T-helper 17 cell (primary cell): ENCODE results near the gene ADAMTS6. TPM values are rescaled to one million over a fixed set of nuclear protein-coding genes. Genes with fewer than 3 reads are reported as not detected.

ENCODE experiments used
- ATAC-seq: fragments of 150-1000 bp; cut with Tn5 transposase; 2 replicates; pipeline ENCODE4 v1.10.0; 2021; ENCODE audit warnings: mild to moderate bottlenecking, moderate library complexity
- DNase-seq, 3 donors: peaks; one replicate each; pipeline versions ENCODE4 v3.0.0 to v3.0.0-alpha.2; 2020 to 2021
- H3K9me3 ChIP-seq: one replicate; pipeline ENCODE4 v1.7.0; 2013; ENCODE audit warnings: low read length, mild to moderate bottlenecking; ENCODE audit not compliant: control insufficient read depth, poor library complexity, severe bottlenecking
- H3K27ac Mint-ChIP-seq: one replicate; pipeline ENCODE4 v1.8.0; 2022; ENCODE audit warnings: mild to moderate bottlenecking, moderate library complexity, mixed read lengths
- H3K27me3 Mint-ChIP-seq: one replicate; pipeline ENCODE4 v1.8.0; 2022; ENCODE audit warnings: mixed read lengths
- H3K36me3 Mint-ChIP-seq: one replicate; pipeline ENCODE4 v1.8.0; 2022; ENCODE audit warnings: low read depth, mixed read lengths
- H3K4me1 Mint-ChIP-seq: one replicate; pipeline ENCODE4 v1.8.0; 2022; ENCODE audit warnings: mild to moderate bottlenecking, mixed read lengths
- H3K4me3 Mint-ChIP-seq: one replicate; pipeline ENCODE4 v1.8.0; 2022; ENCODE audit warnings: mild to moderate bottlenecking, moderate library complexity, mixed read lengths
- total RNA-seq, 4 donors: library from RNA in 2 of 4; stranded (reverse) in 2 of 4; gene quantifications; one replicate each; pipeline ENCODE4 v1.2.3 and lab custom pipeline; 2022 to 2026

Gene ADAMTS6
- total RNA-seq, 2 donors from 2014 or later = 1.4 to 2.4 TPM

GRCh38 chr5:65243161-65243560, 238.6 kb downstream of the ADAMTS6 start:
- DNase-seq = no peak
- no peak for ATAC-seq
- H3K36me3 Mint-ChIP-seq = no peaks in the 10 kb centered on the region
- H3K9me3 ChIP-seq = no peaks in the 10 kb centered on the region
- H3K27me3 Mint-ChIP-seq = peaks cover 12% of the 10 kb centered on the region
- peaks cover 2% of the 10 kb centered on the region for H3K4me1 Mint-ChIP-seq
- H3K4me3 Mint-ChIP-seq = no peak overlapping the region
- no peak overlapping the region for H3K27ac Mint-ChIP-seq

GRCh38 chr5:65229841-65230240, 251.9 kb downstream of the ADAMTS6 start:
- Mint-ChIP-seq H3K4me1 (no peaks in the 10 kb centered on the region), H3K27me3 (no peaks in the 10 kb centered on the region), H3K4me3 (no peak overlapping the region), H3K27ac (no peak overlapping the region), H3K36me3 (no peaks in the 10 kb centered on the region)
- DNase-seq = no peak
- no peak for ATAC-seq
- H3K9me3 ChIP-seq = peaks cover 4% of the 10 kb centered on the region

- H3K36me3 Mint-ChIP-seq = no peaks in the 10 kb centered on the region
- H3K9me3 ChIP-seq = no peaks in the 10 kb centered on the region
- H3K27me3 Mint-ChIP-seq = no peaks in the 10 kb centered on the region
- no peak overlapping the region for H3K4me3 Mint-ChIP-seq
- no peaks in the 10 kb centered on the region for H3K4me1 Mint-ChIP-seq
- DNase-seq (no peak), ATAC-seq (no peak)
- H3K27ac Mint-ChIP-seq = no peak overlapping the region
These were observed 267.7 kb downstream of the ADAMTS6 start for GRCh38 chr5:65213921-65214525.

GRCh38 chr5:65209341-65209740, 272.4 kb downstream of the ADAMTS6 start:
- no peak for DNase-seq

GRCh38 chr5:65204966-65205365, 276.8 kb downstream of the ADAMTS6 start:
- Mint-ChIP-seq H3K4me1 (no peaks in the 10 kb centered on the region), H3K36me3 (no peaks in the 10 kb centered on the region), H3K4me3 (no peak overlapping the region), H3K27ac (no peak overlapping the region), H3K27me3 (peaks cover 17% of the 10 kb centered on the region)
- ATAC-seq (no peak), DNase-seq (no peak)
- no peaks in the 10 kb centered on the region for H3K9me3 ChIP-seq

More at GRCh38 chr5:65209341-65209740, 272.4 kb downstream of the ADAMTS6 start:
- no peaks in the 10 kb centered on the region for H3K4me1 Mint-ChIP-seq
- no peak overlapping the region for H3K27ac Mint-ChIP-seq
- no peak overlapping the region for H3K4me3 Mint-ChIP-seq
- ATAC-seq = no peak
- no peaks in the 10 kb centered on the region for H3K36me3 Mint-ChIP-seq
- H3K27me3 Mint-ChIP-seq = peaks cover 11% of the 10 kb centered on the region
- H3K9me3 ChIP-seq = no peaks in the 10 kb centered on the region

- Mint-ChIP-seq H3K4me1 (no peaks in the 10 kb centered on the region), H3K36me3 (no peaks in the 10 kb centered on the region), H3K4me3 (no peak overlapping the region), H3K27ac (no peak overlapping the region), H3K27me3 (peaks cover 17% of the 10 kb centered on the region)
- no peak for ATAC-seq
- H3K9me3 ChIP-seq = no peaks in the 10 kb centered on the region
- DNase-seq = no peak
These were observed 278.0 kb downstream of the ADAMTS6 start for GRCh38 chr5:65203746-65204145.

- Mint-ChIP-seq H3K27me3 (peaks cover 7% of the 10 kb centered on the region), H3K4me1 (no peaks in the 10 kb centered on the region), H3K36me3 (no peaks in the 10 kb centered on the region), H3K4me3 (no peak overlapping the region), H3K27ac (no peak overlapping the region)
- ATAC-seq (no peak), DNase-seq (no peak)
- H3K9me3 ChIP-seq = no peaks in the 10 kb centered on the region
These were observed 281.6 kb downstream of the ADAMTS6 start for GRCh38 chr5:65199993-65200675.

- DNase-seq = no peak
- Mint-ChIP-seq H3K4me3 (no peak overlapping the region), H3K4me1 (no peaks in the 10 kb centered on the region), H3K27me3 (peaks cover 11% of the 10 kb centered on the region), H3K27ac (no peak overlapping the region), H3K36me3 (no peaks in the 10 kb centered on the region)
- no peaks in the 10 kb centered on the region for H3K9me3 ChIP-seq
- ATAC-seq = no peak
These were observed 283.1 kb downstream of the ADAMTS6 start for GRCh38 chr5:65198456-65199120.

- peaks cover 8% of the 10 kb centered on the region for H3K27me3 Mint-ChIP-seq
- H3K9me3 ChIP-seq = no peaks in the 10 kb centered on the region
- H3K27ac Mint-ChIP-seq = no peak overlapping the region
- DNase-seq = no peak
- H3K36me3 Mint-ChIP-seq = no peaks in the 10 kb centered on the region
- ATAC-seq = no peak
- H3K4me3 Mint-ChIP-seq = no peak overlapping the region
- no peaks in the 10 kb centered on the region for H3K4me1 Mint-ChIP-seq
These were observed 283.9 kb downstream of the ADAMTS6 start for GRCh38 chr5:65197531-65198455.

- peaks cover 5% of the 10 kb centered on the region for H3K36me3 Mint-ChIP-seq
- ATAC-seq (no peak), DNase-seq (no peak)
- H3K4me3 Mint-ChIP-seq = no peak overlapping the region
- H3K9me3 ChIP-seq = no peaks in the 10 kb centered on the region
- no peaks in the 10 kb centered on the region for H3K4me1 Mint-ChIP-seq
- peaks cover 5% of the 10 kb centered on the region for H3K27me3 Mint-ChIP-seq
- H3K27ac Mint-ChIP-seq = no peak overlapping the region
These were observed 286.8 kb downstream of the ADAMTS6 start for GRCh38 chr5:65194871-65195270.

- no peak for DNase-seq
- Mint-ChIP-seq H3K4me1 (no peaks in the 10 kb centered on the region), H3K4me3 (no peak overlapping the region), H3K36me3 (peaks cover 5% of the 10 kb centered on the region), H3K27ac (no peak overlapping the region), H3K27me3 (peaks cover 5% of the 10 kb centered on the region)
- H3K9me3 ChIP-seq = no peaks in the 10 kb centered on the region
- ATAC-seq = no peak
These were observed 289.4 kb downstream of the ADAMTS6 start for GRCh38 chr5:65192331-65192730.

GRCh38 chr5:65191554-65192135, 290.1 kb downstream of the ADAMTS6 start:
- ATAC-seq (no peak), DNase-seq (no peak)
- Mint-ChIP-seq H3K27me3 (peaks cover 5% of the 10 kb centered on the region), H3K4me1 (no peaks in the 10 kb centered on the region), H3K36me3 (peaks cover 5% of the 10 kb centered on the region), H3K27ac (no peak overlapping the region), H3K4me3 (no peak overlapping the region)
- no peaks in the 10 kb centered on the region for H3K9me3 ChIP-seq
